Astrocyte (in vitro differentiated cells and primary cell): ENCODE results near the gene HACD1. TPM values are rescaled to one million over a fixed set of nuclear protein-coding genes. Genes with fewer than 3 reads are reported as not detected.

Source experiments
- DNase-seq: peaks from one replicate; pipeline ENCODE4 v3.0.0-alpha.2; 2010; ENCODE audit warnings: low read depth
- FAIRE-seq: peaks from 2 replicates; lab custom pipeline; 2011; peaks lifted over from hg19 to GRCh38; lab: Jason Lieb, UNC
- H2AFZ ChIP-seq: 2 replicates; pipeline ENCODE4 v1.6.0; 2012; ENCODE audit warnings: low read depth, low read length, inconsistent platforms
- H3K27ac ChIP-seq: 2 replicates; pipeline ENCODE4 v1.5.1; 2011; ENCODE audit warnings: low read depth, low read length, inconsistent platforms
- H3K27me3 ChIP-seq: 2 replicates; pipeline ENCODE4 v1.6.0; 2011; ENCODE audit warnings: low read length, inconsistent platforms; ENCODE audit not compliant: insufficient read depth
- H3K36me3 ChIP-seq: 2 replicates; pipeline ENCODE4 v1.5.1; 2011; ENCODE audit warnings: low read length, inconsistent platforms; ENCODE audit not compliant: insufficient read depth
- H3K4me1 ChIP-seq: 2 replicates; pipeline ENCODE4 v1.5.1; 2011; ENCODE audit warnings: low read length, inconsistent platforms; ENCODE audit not compliant: insufficient read depth
- H3K4me2 ChIP-seq: 2 replicates; pipeline ENCODE4 v1.6.0; 2012; ENCODE audit warnings: low read length, inconsistent platforms
- H3K4me3 ChIP-seq: 2 replicates; pipeline ENCODE4 v1.5.1; 2011; ENCODE audit warnings: low read depth, mild to moderate bottlenecking, low read length, inconsistent platforms; ENCODE audit not compliant: insufficient read depth
- H3K79me2 ChIP-seq: 2 replicates; pipeline ENCODE4 v1.6.0; 2012; ENCODE audit warnings: mild to moderate bottlenecking, low read length, inconsistent platforms; ENCODE audit not compliant: insufficient read depth
- H3K9ac ChIP-seq: 2 replicates; pipeline ENCODE4 v1.6.0; 2012; ENCODE audit warnings: mild to moderate bottlenecking, low read length, inconsistent platforms
- H3K9me3 ChIP-seq: 2 replicates; pipeline ENCODE4 v1.5.1; 2012; ENCODE audit warnings: low read depth, mild to moderate bottlenecking, low read length, inconsistent platforms; ENCODE audit not compliant: insufficient read depth
- H4K20me1 ChIP-seq: 2 replicates; pipeline ENCODE4 v1.6.0; 2012; ENCODE audit warnings: low read length, inconsistent platforms; ENCODE audit not compliant: insufficient read depth
- H3K27ac Mint-ChIP-seq: one replicate; pipeline ENCODE4 v1.8.0; 2021; ENCODE audit warnings: mild to moderate bottlenecking, mixed read lengths; ENCODE audit not compliant: unreplicated experiment
- H3K27me3 Mint-ChIP-seq: one replicate; pipeline ENCODE4 v1.8.0; 2021; ENCODE audit warnings: low read depth, mixed read lengths; ENCODE audit not compliant: unreplicated experiment
- H3K36me3 Mint-ChIP-seq: one replicate; pipeline ENCODE4 v1.8.0; 2021; ENCODE audit warnings: low read depth, mixed read lengths; ENCODE audit not compliant: unreplicated experiment
- H3K4me1 Mint-ChIP-seq: one replicate; pipeline ENCODE4 v1.8.0; 2021; ENCODE audit warnings: low read depth, mixed read lengths; ENCODE audit not compliant: unreplicated experiment
- H3K4me3 Mint-ChIP-seq: one replicate; pipeline ENCODE4 v1.8.0; 2021; ENCODE audit warnings: mild to moderate bottlenecking, moderate library complexity, mixed read lengths; ENCODE audit not compliant: unreplicated experiment
- H3K9me3 Mint-ChIP-seq: one replicate; pipeline ENCODE4 v1.8.0; 2021; ENCODE audit warnings: mild to moderate bottlenecking, mixed read lengths; ENCODE audit not compliant: unreplicated experiment
- CTCF ChIP-seq: IDR thresholded peaks from 2 replicates; pipeline ENCODE4 v1.5.1; 2011; ENCODE audit warnings: low read depth, mild to moderate bottlenecking, inconsistent platforms, low read length, moderate library complexity; ENCODE audit not compliant: insufficient read depth
- EZH2 ChIP-seq: IDR thresholded peaks from 2 replicates; pipeline ENCODE4 v1.6.1; 2012; ENCODE audit warnings: mild to moderate bottlenecking, low read length, inconsistent platforms; ENCODE audit not compliant: insufficient read depth
- total RNA-seq: library from RNA; stranded (reverse); gene quantifications from 2 replicates; pipeline ENCODE4 v1.2.1, GENCODE V29; 2021

Gene HACD1
- total RNA-seq, 1 donor from 2014 or later, result 87.7 TPM

- Mint-ChIP-seq H3K9me3 (peaks cover 3% of the 10 kb centered on the region), H3K4me3 (no peak overlapping the region), H3K36me3 (no peaks in the 10 kb centered on the region), H3K27ac (no peak overlapping the region), H3K27me3 (no peaks in the 10 kb centered on the region), H3K4me1 (no peaks in the 10 kb centered on the region)
- no peaks in the 10 kb centered on the region for H3K9me3 ChIP-seq
- DNase-seq (no peak), FAIRE-seq (no peak)
- H3K79me2 ChIP-seq, result no peaks in the 10 kb centered on the region
- no peaks in the 10 kb centered on the region for H3K27me3 ChIP-seq
- H3K36me3 ChIP-seq, result no peaks in the 10 kb centered on the region
- H3K9ac ChIP-seq, result no peak overlapping the region
- no peak for TF ChIP-seq EZH2
- TF ChIP-seq CTCF, result no peak
- no peaks in the 10 kb centered on the region for H3K4me1 ChIP-seq
- no peaks in the 10 kb centered on the region for H4K20me1 ChIP-seq
- no peak overlapping the region for H3K4me3 ChIP-seq
- no peak overlapping the region for H3K4me2 ChIP-seq
- H3K27ac ChIP-seq, result no peak overlapping the region
- no peak overlapping the region for H2AFZ ChIP-seq
These were observed 38.6 kb downstream of the HACD1 start for GRCh38 chr10:17578603-17579002.

GRCh38 chr10:17576768-17577167 is 40.4 kb downstream of the HACD1 start:
- FAIRE-seq, result no peak
- Histone ChIP-seq H3K4me3 (no peak overlapping the region), H3K4me2 (no peak overlapping the region), H3K36me3 (no peaks in the 10 kb centered on the region), H4K20me1 (no peaks in the 10 kb centered on the region), H3K9ac (no peak overlapping the region), H3K4me1 (no peaks in the 10 kb centered on the region), H3K27ac (no peak overlapping the region), H3K27me3 (no peaks in the 10 kb centered on the region), H3K79me2 (no peaks in the 10 kb centered on the region), H3K9me3 (no peaks in the 10 kb centered on the region), H2AFZ (no peak overlapping the region)
- Mint-ChIP-seq H3K27ac (no peak overlapping the region), H3K4me1 (no peaks in the 10 kb centered on the region), H3K4me3 (no peak overlapping the region), H3K9me3 (peaks cover 3% of the 10 kb centered on the region), H3K27me3 (no peaks in the 10 kb centered on the region), H3K36me3 (no peaks in the 10 kb centered on the region)
- no peak for TF ChIP-seq CTCF
- peak; percentile 7 for DNase-seq

- TF ChIP-seq EZH2, result no peak
- TF ChIP-seq CTCF, result no peak
- Histone ChIP-seq H3K4me3 (no peak overlapping the region), H3K4me1 (no peaks in the 10 kb centered on the region), H3K9me3 (no peaks in the 10 kb centered on the region), H3K27me3 (no peaks in the 10 kb centered on the region), H3K27ac (no peak overlapping the region), H3K36me3 (no peaks in the 10 kb centered on the region), H3K9ac (no peak overlapping the region), H3K4me2 (no peak overlapping the region), H4K20me1 (no peaks in the 10 kb centered on the region), H2AFZ (no peak overlapping the region), H3K79me2 (no peaks in the 10 kb centered on the region)
- no peak for FAIRE-seq
- Mint-ChIP-seq H3K27me3 (no peaks in the 10 kb centered on the region), H3K9me3 (no peaks in the 10 kb centered on the region), H3K27ac (no peak overlapping the region), H3K4me3 (no peak overlapping the region), H3K4me1 (peaks cover 4% of the 10 kb centered on the region), H3K36me3 (no peaks in the 10 kb centered on the region)
- DNase-seq, result no peak
These were observed 52.3 kb downstream of the HACD1 start for GRCh38 chr10:17564911-17565310.
